Erythroblast (primary cell): ENCODE results near the gene NFIL3.
A peak's percentile ranks its signal among the peaks of the same experiment; 100 is the strongest.
"Not testable (repeated sequence)": the region's sequence is repeated elsewhere in the genome, so short reads cannot be mapped to it uniquely, and the experiment has no call there.

Experiments used
- DNase-seq, 2 experiments: peaks; one replicate each; lab custom pipeline; 2025; lab: John Stamatoyannopoulos, UW
- GATA1 ChIP-seq: IDR thresholded peaks from 2 replicates; pipeline ENCODE4 v1.6.1; 2011; ENCODE audit warnings: low read depth, mild to moderate bottlenecking, control low read depth, low read length, moderate library complexity
- POLR2A ChIP-seq: IDR thresholded peaks from 2 replicates; pipeline ENCODE4 v1.6.1; 2011; ENCODE audit warnings: mild to moderate bottlenecking, low read length

Gene NFIL3

GRCh38 chr9:91395106-91395552, 28.5 kb downstream of the NFIL3 start:
- no peak for DNase-seq
- no peak for TF ChIP-seq POLR2A
- TF ChIP-seq GATA1 = no peak

GRCh38 chr9:91393826-91394225, 29.8 kb downstream of the NFIL3 start:
- DNase-seq = no peak
- no peak for TF ChIP-seq POLR2A
- no peak for TF ChIP-seq GATA1

- peak; percentile 17 to 60 for DNase-seq
- TF ChIP-seq GATA1 = no peak
- TF ChIP-seq POLR2A = no peak
Measured at GRCh38 chr9:91392435-91392834, 31.2 kb downstream of the NFIL3 start.

- no peak for DNase-seq
- TF ChIP-seq POLR2A = no peak
- no peak for TF ChIP-seq GATA1
Measured at GRCh38 chr9:91391818-91392217, 31.8 kb downstream of the NFIL3 start.

- TF ChIP-seq POLR2A = no peak
- no peak for TF ChIP-seq GATA1
- no peak for DNase-seq
Measured at GRCh38 chr9:91391412-91391811, 32.2 kb downstream of the NFIL3 start.

GRCh38 chr9:91389686-91390085, 33.9 kb downstream of the NFIL3 start:
- DNase-seq = not testable (repeated sequence)

- no peak for TF ChIP-seq GATA1
- TF ChIP-seq POLR2A = no peak
- DNase-seq = no peak
Measured at GRCh38 chr9:91386765-91387164, 36.9 kb downstream of the NFIL3 start.

GRCh38 chr9:91384954-91385353, 38.7 kb downstream of the NFIL3 start:
- DNase-seq = no peak
- no peak for TF ChIP-seq GATA1
- no peak for TF ChIP-seq POLR2A

- no peak for TF ChIP-seq GATA1
- no peak for TF ChIP-seq POLR2A
- no peak for DNase-seq
Measured at GRCh38 chr9:91383577-91383976, 40.1 kb downstream of the NFIL3 start.

- TF ChIP-seq GATA1 (no peak), POLR2A (no peak)
- no peak for DNase-seq
Measured at GRCh38 chr9:91382298-91382697, 41.3 kb downstream of the NFIL3 start.

- TF ChIP-seq POLR2A = no peak
- no peak for TF ChIP-seq GATA1
- DNase-seq = no peak
Measured at GRCh38 chr9:91379426-91379825, 44.2 kb downstream of the NFIL3 start.

- TF ChIP-seq GATA1 (no peak), POLR2A (no peak)
- DNase-seq = peak in 1 of 2 experiments; percentile 35
Measured at GRCh38 chr9:91378695-91379127, 44.9 kb downstream of the NFIL3 start.

GRCh38 chr9:91378054-91378453, 45.6 kb downstream of the NFIL3 start:
- DNase-seq = peak in 1 of 2 experiments; percentile 11

GRCh38 chr9:91376239-91376638, 47.4 kb downstream of the NFIL3 start:
- DNase-seq = no peak
- TF ChIP-seq GATA1 = no peak
- no peak for TF ChIP-seq POLR2A

GRCh38 chr9:91374939-91375338, 48.7 kb downstream of the NFIL3 start:
- no peak for DNase-seq
- TF ChIP-seq POLR2A (no peak), GATA1 (no peak)

GRCh38 chr9:91371894-91372293, 51.7 kb downstream of the NFIL3 start:
- DNase-seq = peak in 1 of 2 experiments; percentile 5
- no peak for TF ChIP-seq POLR2A
- TF ChIP-seq GATA1 = no peak

- not testable (repeated sequence) for DNase-seq
Measured at GRCh38 chr9:91370006-91370405, 53.6 kb downstream of the NFIL3 start.
